H1 (cell line): ENCODE measurements around the gene GSAP. TPM values are rescaled to one million over a fixed set of nuclear protein-coding genes. Genes with fewer than 3 reads are reported as not detected.

Source experiments
- CTCF ChIA-PET: fragments of 300-600 bp; sonication (Branson Sonifier 250); formaldehyde crosslinking; loops from one replicate; lab custom pipeline; 2021; ENCODE audit not compliant: partially characterized antibody; lab: Charles Lee
- POLR2A ChIA-PET: fragments of 300-600 bp; sonication (Branson Sonifier 250); formaldehyde crosslinking; loops from one replicate; lab custom pipeline; 2021; ENCODE audit warnings: inconsistent platforms; ENCODE audit not compliant: partially characterized antibody; lab: Charles Lee
- DNase-seq, 2 experiments: peaks; one replicate each; pipeline versions ENCODE4 v3.0.0 to v3.0.0-alpha.2; 2010 to 2022; ENCODE audit warnings: low spot score in 2 of 2, low read depth in 1 of 2, mixed read lengths in 1 of 2
- FAIRE-seq: peaks from 2 replicates; lab custom pipeline; 2011; peaks lifted over from hg19 to GRCh38; lab: Jason Lieb, UNC
- H2AFZ ChIP-seq: 2 replicates; pipeline ENCODE4 v1.8.1; 2012; ENCODE audit warnings: low read length, inconsistent platforms
- H2AK5ac ChIP-seq: 2 replicates; pipeline ENCODE4 v1.6.1; 2013; ENCODE audit warnings: low read depth, low read length
- H2BK120ac ChIP-seq: replicated peaks from 2 replicates; pipeline ENCODE3; 2013; ENCODE audit warnings: low read depth, low read length, inconsistent platforms
- H2BK12ac ChIP-seq: 2 replicates; pipeline ENCODE4 v1.6.1; 2013; ENCODE audit warnings: low read depth, low read length
- H2BK15ac ChIP-seq: 2 replicates; pipeline ENCODE4 v1.6.1; 2013; ENCODE audit warnings: low read length
- H2BK20ac ChIP-seq: 2 replicates; pipeline ENCODE4 v1.6.1; 2013; ENCODE audit warnings: low read length
- H2BK5ac ChIP-seq: 2 replicates; pipeline ENCODE4 v1.6.1; 2013; ENCODE audit warnings: low read depth, low read length
- H3K14ac ChIP-seq: 2 replicates; pipeline ENCODE4 v1.6.1; 2013; ENCODE audit warnings: inconsistent platforms; ENCODE audit not compliant: insufficient read length
- H3K18ac ChIP-seq: 2 replicates; pipeline ENCODE4 v1.6.1; 2013; ENCODE audit warnings: low read length; ENCODE audit errors: extremely low read depth
- H3K23ac ChIP-seq: 2 replicates; pipeline ENCODE4 v1.6.1; 2013; ENCODE audit warnings: inconsistent platforms; ENCODE audit not compliant: insufficient read length
- H3K23me2 ChIP-seq: 2 replicates; pipeline ENCODE4 v1.6.1; 2013; ENCODE audit warnings: low read depth, low read length
- H3K27ac ChIP-seq: 2 replicates; pipeline ENCODE4 v1.6.1; 2011; ENCODE audit warnings: low read depth, low read length, inconsistent platforms
- H3K27me3 ChIP-seq, 4 experiments: replicated peaks in 1 of 4; 1 replicate in 1 of 4; 2 replicates in 3 of 4; pipeline versions ENCODE4 v1.6.1 to v1.8.1; 2011 to 2013; ENCODE audit warnings: low read length in 3 of 4, mild to moderate bottlenecking in 3 of 4, inconsistent platforms in 2 of 4, mixed read lengths in 2 of 4, moderate library complexity in 1 of 4; ENCODE audit not compliant: control insufficient read depth in 3 of 4, insufficient read depth in 3 of 4; ENCODE audit errors: extremely low read depth in 1 of 4
- H3K36me3 ChIP-seq, 4 experiments: 2 replicates each; pipeline versions ENCODE4 v1.6.1 to v1.8.1; 2011 to 2013; ENCODE audit warnings: mild to moderate bottlenecking in 4 of 4, low read length in 3 of 4, moderate library complexity in 2 of 4, control low read depth in 1 of 4, inconsistent platforms in 1 of 4; ENCODE audit not compliant: insufficient read depth in 4 of 4, control insufficient read depth in 2 of 4
- H3K4ac ChIP-seq: replicated peaks from 2 replicates; pipeline ENCODE3; 2013; ENCODE audit warnings: low read length, low read depth, mixed read lengths, inconsistent platforms; ENCODE audit not compliant: insufficient read length
- H3K4me1 ChIP-seq, 4 experiments: replicated peaks in 1 of 4; 1 replicate in 1 of 4; 2 replicates in 3 of 4; pipeline versions ENCODE4 v1.6.1 to v1.8.1; 2011 to 2013; ENCODE audit warnings: low read length in 3 of 4, inconsistent platforms in 2 of 4, mixed read lengths in 1 of 4; ENCODE audit not compliant: insufficient read depth in 4 of 4, control insufficient read depth in 3 of 4
- H3K4me2 ChIP-seq, 2 experiments: 2 replicates each; pipeline versions ENCODE4 v1.6.1 to v1.8.1; 2011 to 2013; ENCODE audit warnings: low read depth in 2 of 2, low read length in 2 of 2, control low read depth in 1 of 2, inconsistent platforms in 1 of 2, mild to moderate bottlenecking in 1 of 2; ENCODE audit not compliant: insufficient read depth in 1 of 2
- H3K4me3 ChIP-seq, 4 experiments: fragments of 200-600, 300-600 bp in 1 of 4; sonication (generic), shearing (Covaris generic), sonication (Bioruptor Twin) in 1 of 4; 2 replicates each; pipeline versions ENCODE4 v1.5.1 to v1.8.1; 2011 to 2016; ENCODE audit warnings: low read length in 4 of 4, low read depth in 3 of 4, control low read depth in 2 of 4, inconsistent platforms in 2 of 4, mild to moderate bottlenecking in 2 of 4, mixed read lengths in 1 of 4, moderate library complexity in 1 of 4; ENCODE audit not compliant: insufficient read depth in 2 of 4; ENCODE audit errors: extremely low read depth in 1 of 4
- H3K56ac ChIP-seq: replicated peaks from 2 replicates; pipeline ENCODE3; 2013; ENCODE audit warnings: low read depth, mild to moderate bottlenecking, mixed read lengths, low read length, inconsistent platforms; ENCODE audit not compliant: insufficient read length
- H3K79me1 ChIP-seq: 2 replicates; pipeline ENCODE4 v1.6.1; 2013; ENCODE audit warnings: low read depth, low read length, control low read depth
- H3K79me2 ChIP-seq, 2 experiments: 2 replicates each; pipeline versions ENCODE4 v1.6.1 to v1.8.1; 2012 to 2013; ENCODE audit warnings: low read length in 2 of 2, mild to moderate bottlenecking in 2 of 2, inconsistent platforms in 1 of 2; ENCODE audit not compliant: insufficient read depth in 2 of 2, control insufficient read depth in 1 of 2
- H3K9ac ChIP-seq, 4 experiments: replicated peaks in 1 of 4; 1 replicate in 1 of 4; 2 replicates in 3 of 4; pipeline versions ENCODE4 v1.6.1 to v1.8.1; 2011 to 2013; ENCODE audit warnings: low read depth in 3 of 4, low read length in 3 of 4, control low read depth in 2 of 4, mild to moderate bottlenecking in 2 of 4, moderate library complexity in 2 of 4, inconsistent platforms in 1 of 4; ENCODE audit errors: extremely low read depth in 1 of 4
- H3K9me3 ChIP-seq, 2 experiments: 2 replicates each; pipeline versions ENCODE4 v1.6.1 to v1.8.1; 2012 to 2013; ENCODE audit warnings: mild to moderate bottlenecking in 2 of 2, moderate library complexity in 2 of 2, control low read depth in 1 of 2, inconsistent platforms in 1 of 2, low read depth in 1 of 2, low read length in 1 of 2, mixed read lengths in 1 of 2; ENCODE audit not compliant: insufficient read depth in 2 of 2
- H4K20me1 ChIP-seq, 2 experiments: replicated peaks in 1 of 2; 2 replicates each; pipeline versions ENCODE3 to v1.8.1; 2011 to 2013; ENCODE audit warnings: inconsistent platforms in 2 of 2, low read length in 2 of 2, mild to moderate bottlenecking in 1 of 2; ENCODE audit not compliant: insufficient read depth in 2 of 2, control insufficient read depth in 1 of 2
- H4K5ac ChIP-seq: 2 replicates; pipeline ENCODE4 v1.6.1; 2013; ENCODE audit warnings: low read length, low read depth, mixed read lengths, inconsistent platforms; ENCODE audit not compliant: insufficient read length
- H4K8ac ChIP-seq: 2 replicates; pipeline ENCODE4 v1.8.0; 2013; ENCODE audit warnings: mild to moderate bottlenecking, moderate library complexity, low read length, inconsistent platforms; ENCODE audit not compliant: insufficient read depth; ENCODE audit errors: extremely low read depth
- H4K91ac ChIP-seq: replicated peaks from 2 replicates; pipeline ENCODE3; 2013; ENCODE audit warnings: low read length, mixed read lengths, inconsistent platforms; ENCODE audit not compliant: insufficient read length
- EGR1 ChIP-seq: IDR thresholded peaks from 2 replicates; pipeline ENCODE4 v1.6.1; 2011; ENCODE audit warnings: low read depth, low read length, borderline replicate concordance
- EZH2 ChIP-seq: fragments of 200-600 bp; sonication (generic); IDR thresholded peaks from 2 replicates; pipeline ENCODE4 v1.7.1; 2012; ENCODE audit warnings: low read depth, mild to moderate bottlenecking, moderate library complexity, low read length, inconsistent platforms; ENCODE audit not compliant: severe bottlenecking
- FOSL1 ChIP-seq: IDR thresholded peaks from 2 replicates; pipeline ENCODE4 v1.6.1; 2011; ENCODE audit warnings: mild to moderate bottlenecking, low read depth, low read length, moderate library complexity; ENCODE audit not compliant: insufficient read depth
- GABPA ChIP-seq: IDR thresholded peaks from 2 replicates; pipeline ENCODE4 v1.6.1; 2011; ENCODE audit warnings: mild to moderate bottlenecking, low read length, moderate library complexity, borderline replicate concordance; ENCODE audit not compliant: insufficient read depth
- KDM1A ChIP-seq: fragments of 200-600, 300-600 bp; sonication (generic); IDR thresholded peaks from 2 replicates; pipeline ENCODE4 v1.7.1; 2016; ENCODE audit warnings: mild to moderate bottlenecking, low read length, borderline replicate concordance
- MAFK ChIP-seq: IDR thresholded peaks from 2 replicates; pipeline ENCODE4 v1.6.1; 2012; ENCODE audit warnings: low read depth, mild to moderate bottlenecking, improper control_type of control experiment, low read length
- RFX5 ChIP-seq: IDR thresholded peaks from 2 replicates; pipeline ENCODE4 v1.6.1; 2011; ENCODE audit warnings: low read depth, low read length, improper control_type of control experiment, borderline replicate concordance
- SIX5 ChIP-seq: IDR thresholded peaks from 2 replicates; pipeline ENCODE4 v1.6.1; 2011; ENCODE audit warnings: mild to moderate bottlenecking, low read depth, low read length
- SP2 ChIP-seq: IDR thresholded peaks from 2 replicates; pipeline ENCODE4 v1.6.1; 2012; ENCODE audit warnings: mild to moderate bottlenecking, low read length, inconsistent platforms
- YY1 ChIP-seq: IDR thresholded peaks from 2 replicates; pipeline ENCODE4 v1.6.1; 2011; ENCODE audit warnings: low read depth, mild to moderate bottlenecking, low read length
- ZNF274 ChIP-seq: IDR thresholded peaks from 2 replicates; pipeline ENCODE4 v1.7.0; 2012; ENCODE audit warnings: low read length, borderline replicate concordance; ENCODE audit errors: extremely low read depth
- WGBS, 2 experiments: shearing (Covaris generic) in 1 of 2; methylation state at CpG; one replicate each; pipeline versions ENCODE4 v1.1.6 to v1.1.7; 2013 to 2015; ENCODE audit warnings: low lambda C conversion rate in 2 of 2, mixed read lengths in 2 of 2, inconsistent platforms in 1 of 2, low coverage in 1 of 2, missing lambda C conversion rate in 1 of 2; ENCODE audit not compliant: insufficient replicate concordance in 2 of 2, insufficient coverage in 1 of 2, insufficient read length in 1 of 2; ENCODE audit errors: extremely low coverage in 1 of 2, missing lambda C conversion rate in 1 of 2; 5-methylcytosine and 5-hydroxymethylcytosine counted together
- polyA plus RNA-seq, 7 experiments: library from polyadenylated mRNA; depleted of rRNA in 3 of 7; stranded (reverse) in 5 of 7; unstranded in 2 of 7; fragments of >200 nt in 5 of 7; fragments of 200-250 nt in 2 of 7; gene quantifications; 1 replicate in 5 of 7; 2 replicates in 1 of 7; 4 replicates in 1 of 7; pipeline versions ENCODE4 v1.2.1 to v1.2.3, GENCODE V29; 2011 to 2013; ENCODE audit warnings: missing spikeins in 2 of 7, mixed read lengths in 2 of 7
- total RNA-seq: library from RNA; stranded (reverse); fragmentation: NEBNext Ultra II Directional; extraction: Animal tissue kit (Norgen Biotek cat#: 25700); gene quantifications from 2 replicates; pipeline ENCODE4 v1.2.1, GENCODE V29; 2021
- TF ChIP-seq, protein P1 (sequence below): IDR thresholded peaks from 2 replicates; pipeline ENCODE4 v1.6.1; 2012; ENCODE audit warnings: low read length, inconsistent platforms
- TF ChIP-seq, protein P2 (sequence below): IDR thresholded peaks from 2 replicates; pipeline ENCODE4 v1.6.1; 2012; ENCODE audit warnings: inconsistent platforms

Gene GSAP
- total and polyA plus RNA-seq, 2 of the 8 experiments (the other 6 are each of a cell fraction or from before 2014, with no cell fraction given): 0.93 to 2.1 TPM

DNA sequence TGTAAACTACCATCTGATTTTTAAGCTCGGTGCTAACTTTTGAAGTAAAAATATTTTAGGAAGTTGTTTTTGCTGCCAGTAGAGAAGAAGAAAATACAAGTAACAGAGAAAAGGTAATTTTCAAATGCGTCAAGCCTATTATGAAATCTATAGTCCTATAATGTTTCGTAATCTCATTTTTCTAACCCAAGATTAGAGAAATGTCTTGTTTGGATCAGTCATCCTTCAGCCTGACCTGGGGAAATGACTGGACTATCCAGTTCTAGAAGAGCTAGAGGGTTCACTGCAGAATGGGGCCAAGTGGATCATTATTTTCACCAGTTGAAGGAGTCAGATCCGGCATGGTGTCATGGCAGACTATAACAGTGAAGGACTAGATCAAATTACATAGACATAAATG lies 153.8 kb downstream of the GSAP start:
- H3K9ac ChIP-seq: no peak overlapping the region
- ChIA-PET CTCF (interaction anchor here (1.3 kb wide), 1 partner anchor 12 kb away, joined by 4 read pairs; no protein-coding TSS in a partner anchor), POLR2A (no interaction called here)
- no peak overlapping the region for H3K4me3 ChIP-seq
- H3K4me1 ChIP-seq: no peaks in the 10 kb centered on the region
- no peak overlapping the region for H2BK5ac ChIP-seq
- H3K36me3 ChIP-seq: no peaks in the 10 kb centered on the region
- H2BK12ac ChIP-seq: no peak overlapping the region
- H3K23me2 ChIP-seq: no peaks in the 10 kb centered on the region; the same call in 1 of the 2 replicates
- no peak overlapping the region for H2BK15ac ChIP-seq
- no peak overlapping the region for H4K8ac ChIP-seq
- H3K79me2 ChIP-seq: no peaks in the 10 kb centered on the region
- H2AK5ac ChIP-seq: no peak overlapping the region
- no peak for FAIRE-seq
- H3K14ac ChIP-seq: no peak overlapping the region
- no peak overlapping the region for H3K18ac ChIP-seq
- H3K4me2 ChIP-seq: no peak overlapping the region
- H2BK20ac ChIP-seq: no peak overlapping the region
- H4K20me1 ChIP-seq: no peaks in the 10 kb centered on the region
- H4K91ac ChIP-seq: no peak overlapping the region
- H3K4ac ChIP-seq: no peak overlapping the region
- no peaks in the 10 kb centered on the region for H3K27me3 ChIP-seq
- no peak overlapping the region for H4K5ac ChIP-seq
- H3K9me3 ChIP-seq: no peaks in the 10 kb centered on the region
- no peak overlapping the region for H3K56ac ChIP-seq
- H2AFZ ChIP-seq: no peak overlapping the region
- no peak overlapping the region for H3K27ac ChIP-seq
- H3K79me1 ChIP-seq: no peaks in the 10 kb centered on the region
- WGBS, 2 experiments: 100% methylated on average over 4 of the region's 4 CpGs; no CpG with 5 or more reads in 1 of the 2 experiments
- H3K23ac ChIP-seq: no peak overlapping the region
- DNase-seq: no peak
- H2BK120ac ChIP-seq: no peak overlapping the region
- TF ChIP-seq ZNF274 (no peak), FOSL1 (no peak), YY1 (no peak), SP2 (no peak), SIX5 (no peak), MAFK (no peak), EZH2 (no peak), RFX5 (no peak), GABPA (no peak), KDM1A (no peak), EGR1 (no peak)
- TF ChIP-seq, protein P1, sequence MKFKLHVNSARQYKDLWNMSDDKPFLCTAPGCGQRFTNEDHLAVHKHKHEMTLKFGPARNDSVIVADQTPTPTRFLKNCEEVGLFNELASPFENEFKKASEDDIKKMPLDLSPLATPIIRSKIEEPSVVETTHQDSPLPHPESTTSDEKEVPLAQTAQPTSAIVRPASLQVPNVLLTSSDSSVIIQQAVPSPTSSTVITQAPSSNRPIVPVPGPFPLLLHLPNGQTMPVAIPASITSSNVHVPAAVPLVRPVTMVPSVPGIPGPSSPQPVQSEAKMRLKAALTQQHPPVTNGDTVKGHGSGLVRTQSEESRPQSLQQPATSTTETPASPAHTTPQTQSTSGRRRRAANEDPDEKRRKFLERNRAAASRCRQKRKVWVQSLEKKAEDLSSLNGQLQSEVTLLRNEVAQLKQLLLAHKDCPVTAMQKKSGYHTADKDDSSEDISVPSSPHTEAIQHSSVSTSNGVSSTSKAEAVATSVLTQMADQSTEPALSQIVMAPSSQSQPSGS: no peak
- TF ChIP-seq, protein P2, sequence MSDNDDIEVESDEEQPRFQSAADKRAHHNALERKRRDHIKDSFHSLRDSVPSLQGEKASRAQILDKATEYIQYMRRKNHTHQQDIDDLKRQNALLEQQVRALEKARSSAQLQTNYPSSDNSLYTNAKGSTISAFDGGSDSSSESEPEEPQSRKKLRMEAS: no peak
